HG03108 (cell line): Measurements from ENCODE around the gene SLC49A3.

Experiments
- ATAC-seq: cut with Tn5 transposase; IDR thresholded peaks from one replicate; pipeline ENCODE4 v1.9.1; 2021; ENCODE audit warnings: moderate library complexity; ENCODE audit not compliant: unreplicated experiment

SLC49A3 gene

GRCh38 chr4:666822-667544, 22.0 kb downstream of the SLC49A3 start:
- ATAC-seq: no peak

GRCh38 chr4:666436-666810, 22.5 kb downstream of the SLC49A3 start:
- no peak for ATAC-seq

- ATAC-seq: no peak
Observed at GRCh38 chr4:665751-666435, 23.1 kb downstream of the SLC49A3 start.

GRCh38 chr4:665381-665750, 23.6 kb downstream of the SLC49A3 start:
- ATAC-seq: no peak

GRCh38 chr4:664713-665231, 24.2 kb downstream of the SLC49A3 start:
- no peak for ATAC-seq

- ATAC-seq: peak; percentile 69
Observed at GRCh38 chr4:663438-664428, 25.2 kb downstream of the SLC49A3 start.

GRCh38 chr4:663046-663437, 25.9 kb downstream of the SLC49A3 start:
- ATAC-seq: no peak

GRCh38 chr4:661881-662761, 26.8 kb downstream of the SLC49A3 start:
- no peak for ATAC-seq

- no peak for ATAC-seq
Observed at GRCh38 chr4:661231-661630, 27.7 kb downstream of the SLC49A3 start.

GRCh38 chr4:660401-660800, 28.6 kb downstream of the SLC49A3 start:
- ATAC-seq: no peak

GRCh38 chr4:659851-660250, 29.1 kb downstream of the SLC49A3 start:
- no peak for ATAC-seq

- ATAC-seq: no peak
Observed at GRCh38 chr4:658681-659667, 30.0 kb downstream of the SLC49A3 start.

- no peak for ATAC-seq
Observed at GRCh38 chr4:657834-658667, 30.9 kb downstream of the SLC49A3 start.

- ATAC-seq: no peak
Observed at GRCh38 chr4:657338-657833, 31.6 kb downstream of the SLC49A3 start.

GRCh38 chr4:656436-657337, 32.3 kb downstream of the SLC49A3 start:
- no peak for ATAC-seq

GRCh38 chr4:655464-656151, 33.3 kb downstream of the SLC49A3 start:
- ATAC-seq: no peak
